Osteocyte (in vitro differentiated cells): ENCODE data around the gene C2CD4B. TPM values are rescaled to one million over a fixed set of nuclear protein-coding genes. Genes with fewer than 3 reads are reported as not detected.

Experiments
- DNase-seq: peaks from one replicate; pipeline ENCODE4 v3.0.0; 2021; ENCODE audit warnings: mixed read lengths; ENCODE audit not compliant: unreplicated experiment; ENCODE audit errors: extremely low spot score
- H3K27ac Mint-ChIP-seq: one replicate; pipeline ENCODE4 v1.8.0; 2021; ENCODE audit warnings: mild to moderate bottlenecking, mixed read lengths; ENCODE audit not compliant: unreplicated experiment
- H3K27me3 Mint-ChIP-seq: one replicate; pipeline ENCODE4 v1.8.0; 2021; ENCODE audit warnings: mixed read lengths; ENCODE audit not compliant: unreplicated experiment
- H3K36me3 Mint-ChIP-seq: one replicate; pipeline ENCODE4 v1.8.0; 2021; ENCODE audit warnings: mixed read lengths; ENCODE audit not compliant: unreplicated experiment
- H3K4me1 Mint-ChIP-seq: one replicate; pipeline ENCODE4 v1.8.0; 2021; ENCODE audit warnings: mixed read lengths; ENCODE audit not compliant: unreplicated experiment
- H3K4me3 Mint-ChIP-seq: one replicate; pipeline ENCODE4 v1.8.0; 2021; ENCODE audit warnings: mild to moderate bottlenecking, moderate library complexity, mixed read lengths; ENCODE audit not compliant: unreplicated experiment
- H3K9me3 Mint-ChIP-seq: one replicate; pipeline ENCODE4 v1.8.0; 2021; ENCODE audit warnings: mixed read lengths; ENCODE audit not compliant: unreplicated experiment
- total RNA-seq: library from RNA; stranded (reverse); gene quantifications from 2 replicates; pipeline ENCODE4 v1.2.1, GENCODE V29; 2021
- TF ChIP-seq, protein P1 (sequence below): fragments of 200-600 bp; sonication (generic); IDR thresholded peaks from 2 replicates; pipeline ENCODE4 v1.5.0; 2021; ENCODE audit warnings: antibody characterized with exemption, mild to moderate bottlenecking, moderate library complexity

The C2CD4B gene
- total RNA-seq, 1 donor from 2014 or later: not detected

DNA sequence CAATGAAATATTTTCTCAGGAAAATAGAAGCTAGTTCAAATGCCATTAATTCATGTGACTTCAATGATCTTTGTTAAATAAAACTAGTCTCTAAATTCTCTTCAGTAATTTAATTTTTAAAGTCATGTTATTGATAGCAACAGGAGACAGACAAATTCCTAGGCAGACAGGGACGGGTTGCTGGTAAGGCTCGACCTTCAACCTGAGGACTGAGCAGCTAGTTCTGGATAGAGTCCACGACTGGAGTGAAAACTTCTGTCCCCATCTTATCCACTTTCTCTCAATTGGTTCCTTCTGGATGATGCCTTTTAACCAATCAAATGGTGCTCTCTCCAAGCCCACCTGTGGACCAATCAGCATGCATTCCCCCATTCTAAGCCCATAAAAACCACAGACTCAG is 43.8 kb upstream of the C2CD4B start:
- Mint-ChIP-seq H3K9me3 (peaks cover 14% of the 10 kb centered on the region), H3K36me3 (no peaks in the 10 kb centered on the region), H3K4me3 (no peak overlapping the region), H3K27me3 (peaks cover 17% of the 10 kb centered on the region), H3K4me1 (no peaks in the 10 kb centered on the region), H3K27ac (no peak overlapping the region)
- DNase-seq: no peak
- TF ChIP-seq, protein P1, sequence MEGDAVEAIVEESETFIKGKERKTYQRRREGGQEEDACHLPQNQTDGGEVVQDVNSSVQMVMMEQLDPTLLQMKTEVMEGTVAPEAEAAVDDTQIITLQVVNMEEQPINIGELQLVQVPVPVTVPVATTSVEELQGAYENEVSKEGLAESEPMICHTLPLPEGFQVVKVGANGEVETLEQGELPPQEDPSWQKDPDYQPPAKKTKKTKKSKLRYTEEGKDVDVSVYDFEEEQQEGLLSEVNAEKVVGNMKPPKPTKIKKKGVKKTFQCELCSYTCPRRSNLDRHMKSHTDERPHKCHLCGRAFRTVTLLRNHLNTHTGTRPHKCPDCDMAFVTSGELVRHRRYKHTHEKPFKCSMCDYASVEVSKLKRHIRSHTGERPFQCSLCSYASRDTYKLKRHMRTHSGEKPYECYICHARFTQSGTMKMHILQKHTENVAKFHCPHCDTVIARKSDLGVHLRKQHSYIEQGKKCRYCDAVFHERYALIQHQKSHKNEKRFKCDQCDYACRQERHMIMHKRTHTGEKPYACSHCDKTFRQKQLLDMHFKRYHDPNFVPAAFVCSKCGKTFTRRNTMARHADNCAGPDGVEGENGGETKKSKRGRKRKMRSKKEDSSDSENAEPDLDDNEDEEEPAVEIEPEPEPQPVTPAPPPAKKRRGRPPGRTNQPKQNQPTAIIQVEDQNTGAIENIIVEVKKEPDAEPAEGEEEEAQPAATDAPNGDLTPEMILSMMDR: no peak

DNA sequence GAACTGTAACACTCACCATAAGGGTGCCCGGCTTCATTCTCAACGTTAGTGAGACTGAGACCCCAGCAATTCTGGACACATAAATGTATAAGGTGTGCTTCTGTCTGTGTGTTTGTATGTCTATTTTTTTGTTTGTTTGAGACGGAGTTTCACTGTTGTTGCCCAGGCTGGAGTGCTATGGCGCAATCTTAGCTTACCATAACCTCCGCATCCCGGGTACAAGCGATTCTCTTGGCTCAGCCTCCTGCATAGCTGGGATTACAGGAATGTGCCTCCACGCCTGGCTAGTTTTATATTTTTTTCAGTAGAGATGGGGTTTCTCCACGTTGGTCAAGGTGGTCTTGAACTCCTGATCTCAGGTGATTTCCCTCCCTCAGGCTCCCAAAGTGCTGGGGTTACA is 43.3 kb upstream of the C2CD4B start:
- Mint-ChIP-seq H3K4me1 (no peaks in the 10 kb centered on the region), H3K27ac (no peak overlapping the region), H3K9me3 (peaks cover 14% of the 10 kb centered on the region), H3K27me3 (peaks cover 19% of the 10 kb centered on the region), H3K4me3 (no peak overlapping the region), H3K36me3 (no peaks in the 10 kb centered on the region)
- DNase-seq: no peak
- TF ChIP-seq, protein P1: no peak

DNA sequence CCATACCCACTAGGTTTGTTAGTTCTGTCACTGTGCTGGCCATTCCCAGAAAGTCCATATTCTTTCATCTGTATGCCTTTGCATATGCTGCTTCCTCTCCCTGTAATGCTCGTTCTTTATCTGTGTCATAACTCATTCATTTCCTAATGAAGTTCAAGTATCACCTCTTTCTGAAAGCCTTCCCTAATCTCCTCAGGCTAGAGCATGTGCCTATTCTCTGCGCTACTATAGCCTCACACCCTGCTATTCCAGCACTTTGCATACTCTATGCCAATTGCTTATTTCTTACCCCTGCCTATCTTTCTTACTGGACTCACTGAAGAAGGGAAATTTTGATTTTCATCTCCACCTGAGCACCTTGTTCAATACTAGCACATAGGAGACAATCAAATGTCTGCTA is 25.6 kb upstream of the C2CD4B start:
- no peaks in the 10 kb centered on the region for H3K36me3 Mint-ChIP-seq
- no peak overlapping the region for H3K4me3 Mint-ChIP-seq
- no peaks in the 10 kb centered on the region for H3K9me3 Mint-ChIP-seq
- H3K27ac Mint-ChIP-seq: no peak overlapping the region
- no peaks in the 10 kb centered on the region for H3K4me1 Mint-ChIP-seq
- H3K27me3 Mint-ChIP-seq: peaks cover 49% of the 10 kb centered on the region
- no peak for DNase-seq
- TF ChIP-seq, protein P1: no peak

DNA sequence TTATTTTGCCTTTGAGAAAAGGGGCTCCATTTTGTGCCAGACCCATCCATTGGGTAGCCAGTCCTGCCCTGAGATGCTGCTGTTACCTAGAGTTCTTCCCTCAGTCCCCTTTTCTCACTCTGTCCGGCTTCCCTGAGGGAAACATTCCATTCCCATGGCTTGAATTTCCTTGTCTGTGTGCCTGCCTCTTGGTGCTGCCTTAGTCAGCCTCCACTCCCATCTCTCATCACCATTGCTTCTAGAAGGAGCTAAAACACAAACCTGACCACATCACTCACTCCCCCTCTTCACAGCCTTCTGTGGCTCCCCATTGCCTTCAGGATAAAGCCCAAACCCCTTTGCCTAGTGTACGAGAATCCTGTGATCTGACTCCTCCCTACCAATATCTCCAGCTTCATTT is 25.2 kb upstream of the C2CD4B start:
- Mint-ChIP-seq H3K4me3 (no peak overlapping the region), H3K4me1 (no peaks in the 10 kb centered on the region), H3K9me3 (no peaks in the 10 kb centered on the region)

DNA sequence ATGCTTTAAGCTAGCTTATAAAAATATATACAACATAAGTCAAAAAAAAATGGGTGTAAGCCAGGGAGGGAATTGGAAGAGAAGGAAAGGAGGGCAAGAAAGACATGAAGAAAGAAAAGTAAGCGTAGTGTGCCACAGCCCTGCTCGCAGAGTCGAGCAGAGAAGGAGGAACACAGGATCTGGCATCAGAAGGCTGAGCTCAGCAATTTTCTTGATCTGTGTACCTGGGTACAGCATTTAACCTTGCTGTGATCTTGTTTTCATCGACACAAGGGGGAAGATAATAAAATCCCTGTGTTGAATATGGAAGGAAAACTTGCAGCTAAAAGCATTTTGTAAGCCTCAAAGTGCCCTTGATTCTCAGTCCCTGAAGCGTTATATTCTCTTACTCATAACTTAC is 23.7 kb upstream of the C2CD4B start:
- H3K27ac Mint-ChIP-seq: no peak overlapping the region
- H3K4me1 Mint-ChIP-seq: no peaks in the 10 kb centered on the region
- H3K36me3 Mint-ChIP-seq: no peaks in the 10 kb centered on the region
- DNase-seq: no peak
- H3K27me3 Mint-ChIP-seq: peaks cover 49% of the 10 kb centered on the region
- TF ChIP-seq, protein P1: no peak
- no peak overlapping the region for H3K4me3 Mint-ChIP-seq
- H3K9me3 Mint-ChIP-seq: no peaks in the 10 kb centered on the region

More for the DNA sequence above, 25.2 kb upstream of the C2CD4B start:
- TF ChIP-seq, protein P1: no peak
- peaks cover 49% of the 10 kb centered on the region for H3K27me3 Mint-ChIP-seq
- H3K36me3 Mint-ChIP-seq: no peaks in the 10 kb centered on the region
- no peak overlapping the region for H3K27ac Mint-ChIP-seq
- no peak for DNase-seq
